Endothelial cell of umbilical vein (primary cell): ENCODE measurements around the gene SHISA9.

Experiments
- CTCF ChIP-seq, 2 donors: IDR thresholded peaks; 1 replicate in 1 of 2; 2 replicates in 1 of 2; pipeline ENCODE4 v1.5.1; 2011; ENCODE audit warnings: low read length in 2 of 2, mild to moderate bottlenecking in 2 of 2, moderate library complexity in 2 of 2, control low read depth in 1 of 2, inconsistent platforms in 1 of 2, low read depth in 1 of 2; ENCODE audit not compliant: insufficient read depth in 1 of 2; ENCODE audit errors: extremely low read depth in 1 of 2
- EZH2 ChIP-seq: IDR thresholded peaks from 2 replicates; pipeline ENCODE4 v1.6.1; 2012; ENCODE audit warnings: borderline replicate concordance, low read depth, mild to moderate bottlenecking, moderate library complexity, low read length, inconsistent platforms; ENCODE audit not compliant: severe bottlenecking
- TF ChIP-seq, protein P1 (sequence below): IDR thresholded peaks from 2 replicates; pipeline ENCODE4 v1.6.1; 2011; ENCODE audit not compliant: insufficient read depth, insufficient read length

- TF ChIP-seq CTCF (IDR thresholded peaks at IDR 0.05; ENCODE audit: extremely low read depth in 1 of 2, insufficient read depth in 1 of 2, low read depth in 1 of 2, low read length in 2 of 2) (no peak), EZH2 (no peak)
- TF ChIP-seq, protein P1, sequence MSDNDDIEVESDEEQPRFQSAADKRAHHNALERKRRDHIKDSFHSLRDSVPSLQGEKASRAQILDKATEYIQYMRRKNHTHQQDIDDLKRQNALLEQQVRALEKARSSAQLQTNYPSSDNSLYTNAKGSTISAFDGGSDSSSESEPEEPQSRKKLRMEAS = no peak
Measured at GRCh38 chr16:13084331-13084730, 182.9 kb downstream of the SHISA9 start.
